PC-9 (cell line): ENCODE measurements around the gene CKS1B. TPM values are rescaled to one million over a fixed set of nuclear protein-coding genes. Genes with fewer than 3 reads are reported as not detected.

Source experiments
- BruUV-seq: library from RNA; stranded (reverse); fragments of 400-500 nt; replicated peaks from 2 replicates; lab custom pipeline; 2021; lab: Mats Ljungman, UMichigan
- CTCF ChIA-PET: fragments of 300-600 bp; sonication (Branson Sonifier 250); formaldehyde crosslinking; loops from one replicate; lab custom pipeline; 2022; ENCODE audit warnings: antibody characterized with exemption; lab: Charles Lee
- POLR2A ChIA-PET: fragments of 300-600 bp; sonication (Branson Sonifier 250); formaldehyde crosslinking; loops from one replicate; lab custom pipeline; 2022; ENCODE audit warnings: antibody characterized with exemption; ENCODE audit not compliant: unreplicated experiment; lab: Charles Lee
- DNase-seq, 2 experiments: peaks; one replicate each; pipeline versions ENCODE4 v3.0.0 to v3.0.0-alpha.2; 2015 to 2022; ENCODE audit warnings: mixed read lengths in 1 of 2
- H2AFZ ChIP-seq: fragments of 200-600 bp; sonication (generic); 2 replicates; pipeline ENCODE4 v1.8.1; 2017; ENCODE audit warnings: antibody characterized with exemption
- H3F3A ChIP-seq: fragments of 200-600 bp; sonication (generic); 2 replicates; pipeline ENCODE4 v1.8.1; 2017; ENCODE audit warnings: antibody characterized with exemption, mild to moderate bottlenecking, low read depth; ENCODE audit not compliant: insufficient read depth
- H3K27ac ChIP-seq: fragments of 200-600 bp; sonication (generic); 2 replicates; pipeline ENCODE4 v1.6.1; 2016; ENCODE audit warnings: mixed run types
- H3K27me3 ChIP-seq: fragments of 200-600 bp; sonication (generic); 2 replicates; pipeline ENCODE4 v1.6.1; 2016; ENCODE audit warnings: low read depth, mixed run types; ENCODE audit not compliant: insufficient read depth
- H3K36me3 ChIP-seq: fragments of 200-600 bp; sonication (generic); 2 replicates; pipeline ENCODE4 v1.6.1; 2016; ENCODE audit warnings: low read depth, mixed run types
- H3K4me1 ChIP-seq: fragments of 200-600 bp; sonication (generic); replicated peaks from 2 replicates; pipeline ENCODE4 v1.6.1; 2016; ENCODE audit warnings: mixed run types; ENCODE audit not compliant: insufficient read depth
- H3K4me2 ChIP-seq: fragments of 200-600 bp; sonication (generic); 2 replicates; pipeline ENCODE4 v1.6.1; 2017; ENCODE audit warnings: mixed run types
- H3K4me3 ChIP-seq: fragments of 200-600 bp; sonication (generic); 2 replicates; pipeline ENCODE4 v1.6.1; 2016; ENCODE audit warnings: mixed run types
- H3K79me2 ChIP-seq: fragments of 200-600 bp; sonication (generic); 2 replicates; pipeline ENCODE4 v1.6.1; 2017; ENCODE audit warnings: low read depth, mixed run types
- H3K9me2 ChIP-seq: fragments of 200-600 bp; sonication (generic); 2 replicates; pipeline ENCODE4 v1.8.1; 2017; ENCODE audit warnings: mild to moderate bottlenecking; ENCODE audit not compliant: insufficient read depth
- H3K9me3 ChIP-seq: fragments of 200-600 bp; sonication (generic); 2 replicates; pipeline ENCODE4 v1.8.1; 2016; ENCODE audit warnings: low read depth; ENCODE audit not compliant: insufficient read depth
- H4K20me1 ChIP-seq: fragments of 200-600 bp; sonication (generic); 2 replicates; pipeline ENCODE4 v1.8.1; 2017; ENCODE audit not compliant: insufficient read depth
- CTCF ChIP-seq: fragments of 200-600 bp; sonication (generic); conservative IDR thresholded peaks from 2 replicates; pipeline ENCODE4 v1.6.1; 2017; ENCODE audit warnings: mixed run types, antibody characterized with exemption, mild to moderate bottlenecking, moderate library complexity
- EZH2 ChIP-seq: fragments of 200-600 bp; sonication (generic); IDR thresholded peaks from 2 replicates; pipeline ENCODE4 v1.8.0; 2017; ENCODE audit warnings: antibody characterized with exemption, low read depth
- intact Hi-C: fragments of 100-400 bp; cut with micrococcal nuclease; formaldehyde crosslinking; loops from one replicate; pipeline ENCODE4 v1.10.0; 2022; ENCODE audit not compliant: unreplicated experiment
- total RNA-seq: library from RNA; stranded (reverse); gene quantifications from 2 replicates; pipeline ENCODE4 v1.2.3, GENCODE V29; 2021

Gene CKS1B
- total RNA-seq, 1 experiment from 2014 or later, result 236 TPM

- H2AFZ ChIP-seq, result no peak overlapping the region
- H3K4me3 ChIP-seq, result no peak overlapping the region
- H3K36me3 ChIP-seq, result no peaks in the 10 kb centered on the region
- H3K4me2 ChIP-seq, result no peak overlapping the region
- no TSS peak for BruUV-seq
- ChIA-PET CTCF (no interaction called here), POLR2A (interaction anchor here (0.5 kb wide), 1 partner anchor 56 kb away, joined by 8 read pairs; the partner anchor contains the start of gene PBXIP1)
- TF ChIP-seq EZH2, result no peak
- no peak for TF ChIP-seq CTCF
- no peak overlapping the region for H3K27ac ChIP-seq
- intact Hi-C loops, result no loop called here
- peaks cover 21% of the 10 kb centered on the region for H3K79me2 ChIP-seq
- no peaks in the 10 kb centered on the region for H3K9me3 ChIP-seq
- H3K9me2 ChIP-seq, result no peaks in the 10 kb centered on the region
- peaks cover 8% of the 10 kb centered on the region for H3K4me1 ChIP-seq
- DNase-seq, result no peak
- H3K27me3 ChIP-seq, result no peaks in the 10 kb centered on the region
- H4K20me1 ChIP-seq, result peaks cover 36% of the 10 kb centered on the region
- H3F3A ChIP-seq, result peaks cover 37% of the 10 kb centered on the region
Measured at GRCh38 chr1:155012026-155012546, 37.6 kb downstream of the CKS1B start.

GRCh38 chr1:155012776-155013602, 38.5 kb downstream of the CKS1B start:
- H3K27ac ChIP-seq, result no peak overlapping the region
- TF ChIP-seq EZH2 (no peak), CTCF (no peak)
- no peaks in the 10 kb centered on the region for H3K9me3 ChIP-seq
- H3F3A ChIP-seq, result peaks cover 37% of the 10 kb centered on the region
- H3K9me2 ChIP-seq, result no peaks in the 10 kb centered on the region
- BruUV-seq, result no TSS peak
- peaks cover 14% of the 10 kb centered on the region for H3K4me1 ChIP-seq
- DNase-seq, result no peak
- peaks cover 36% of the 10 kb centered on the region for H4K20me1 ChIP-seq
- H3K36me3 ChIP-seq, result no peaks in the 10 kb centered on the region
- no peaks in the 10 kb centered on the region for H3K27me3 ChIP-seq
- H2AFZ ChIP-seq, result no peak overlapping the region
- no peak overlapping the region for H3K4me3 ChIP-seq
- peaks cover 12% of the 10 kb centered on the region for H3K79me2 ChIP-seq
- POLR2A ChIA-PET, result no interaction called here
- H3K4me2 ChIP-seq, result no peak overlapping the region
- CTCF ChIA-PET, result no interaction called here
- intact Hi-C loops, result no loop called here

- Histone ChIP-seq H3K4me2 (no peak overlapping the region), H3K27ac (no peak overlapping the region)
- POLR2A ChIA-PET, result no interaction called here
Measured at GRCh38 chr1:155013632-155014031, 39.2 kb downstream of the CKS1B start.

More at GRCh38 chr1:155013632-155014031, 39.2 kb downstream of the CKS1B start:
- Histone ChIP-seq H3K36me3 (no peaks in the 10 kb centered on the region), H4K20me1 (peaks cover 30% of the 10 kb centered on the region), H3K4me3 (no peak overlapping the region), H3K79me2 (peaks cover 7% of the 10 kb centered on the region), H3F3A (peaks cover 37% of the 10 kb centered on the region), H2AFZ (no peak overlapping the region), H3K9me2 (no peaks in the 10 kb centered on the region), H3K4me1 (peaks cover 20% of the 10 kb centered on the region), H3K27me3 (no peaks in the 10 kb centered on the region), H3K9me3 (no peaks in the 10 kb centered on the region)
- TF ChIP-seq CTCF (no peak), EZH2 (no peak)
- intact Hi-C loops, result no loop called here
- BruUV-seq, result no TSS peak
- no peak for DNase-seq
- CTCF ChIA-PET, result no interaction called here
